Kidney epithelial cell (primary cell): ENCODE measurements around the gene CSAG2. TPM values are rescaled to one million over a fixed set of nuclear protein-coding genes. Genes with fewer than 3 reads are reported as not detected.
"Not testable (repeated sequence)": the region's sequence is repeated elsewhere in the genome, so short reads cannot be mapped to it uniquely, and the experiment has no call there.

ENCODE experiments used
- DNase-seq: peaks from one replicate; pipeline ENCODE4 v3.0.0-alpha.2; 2010; ENCODE audit warnings: low read depth
- H3K27me3 ChIP-seq: 2 replicates; pipeline ENCODE4 v1.6.0; 2011; ENCODE audit warnings: low read length; ENCODE audit not compliant: control insufficient read depth, insufficient read depth
- H3K36me3 ChIP-seq: 2 replicates; pipeline ENCODE4 v1.5.1; 2011; ENCODE audit warnings: low read length; ENCODE audit not compliant: control insufficient read depth, insufficient read depth
- H3K4me3 ChIP-seq: 2 replicates; pipeline ENCODE4 v1.5.1; 2011; ENCODE audit warnings: low read depth, mild to moderate bottlenecking, control low read depth, low read length
- total RNA-seq: library from RNA; depleted of rRNA; stranded (reverse); fragments of >200 nt; gene quantifications from 2 replicates; pipeline ENCODE4 v1.2.3, GENCODE V29; 2015
- TF ChIP-seq, protein P1 (sequence below): IDR thresholded peaks from 2 replicates; pipeline ENCODE4 v1.5.1; 2011; ENCODE audit warnings: mild to moderate bottlenecking, moderate library complexity, low read length, control low read depth, inconsistent platforms; ENCODE audit not compliant: insufficient read depth, poor library complexity, severe bottlenecking

The CSAG2 gene
- not detected in 2 replicates for total RNA-seq

- H3K36me3 ChIP-seq, DNase-seq: not testable (repeated sequence)
These were observed at the start of gene CSAG2 for GRCh38 chrX:152709173-152709572. Gene CSAG2, minus strand, starts transcription at chrX:152709273. Its CDS starts 161 bp downstream, at chrX:152709112.

DNA sequence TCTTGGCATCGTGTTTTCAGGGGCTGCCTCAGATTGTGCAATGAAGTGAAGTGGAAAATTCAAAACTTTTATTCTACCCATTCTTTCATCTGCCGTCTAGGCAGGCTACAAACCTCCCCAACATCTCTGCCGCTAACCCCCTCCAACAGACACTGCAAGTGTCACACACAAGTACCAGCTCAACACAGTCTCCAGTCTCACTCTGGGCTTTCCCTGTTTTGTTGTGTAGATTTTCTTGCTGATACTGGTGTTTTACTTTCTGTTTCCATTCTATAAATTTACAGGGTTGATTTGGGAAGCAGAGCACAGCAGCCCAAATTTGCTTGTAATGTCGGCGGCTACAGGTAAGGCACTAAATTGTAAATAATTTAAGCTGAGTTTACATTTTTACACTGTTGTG, 45.8 kb upstream of the CSAG2 start:
- not testable (repeated sequence) for DNase-seq, H3K27me3 ChIP-seq, H3K4me3 ChIP-seq, H3K36me3 ChIP-seq

More at GRCh38 chrX:152709173-152709572, at the start of gene CSAG2:
- not testable (repeated sequence) for H3K4me3 ChIP-seq, H3K27me3 ChIP-seq

DNA sequence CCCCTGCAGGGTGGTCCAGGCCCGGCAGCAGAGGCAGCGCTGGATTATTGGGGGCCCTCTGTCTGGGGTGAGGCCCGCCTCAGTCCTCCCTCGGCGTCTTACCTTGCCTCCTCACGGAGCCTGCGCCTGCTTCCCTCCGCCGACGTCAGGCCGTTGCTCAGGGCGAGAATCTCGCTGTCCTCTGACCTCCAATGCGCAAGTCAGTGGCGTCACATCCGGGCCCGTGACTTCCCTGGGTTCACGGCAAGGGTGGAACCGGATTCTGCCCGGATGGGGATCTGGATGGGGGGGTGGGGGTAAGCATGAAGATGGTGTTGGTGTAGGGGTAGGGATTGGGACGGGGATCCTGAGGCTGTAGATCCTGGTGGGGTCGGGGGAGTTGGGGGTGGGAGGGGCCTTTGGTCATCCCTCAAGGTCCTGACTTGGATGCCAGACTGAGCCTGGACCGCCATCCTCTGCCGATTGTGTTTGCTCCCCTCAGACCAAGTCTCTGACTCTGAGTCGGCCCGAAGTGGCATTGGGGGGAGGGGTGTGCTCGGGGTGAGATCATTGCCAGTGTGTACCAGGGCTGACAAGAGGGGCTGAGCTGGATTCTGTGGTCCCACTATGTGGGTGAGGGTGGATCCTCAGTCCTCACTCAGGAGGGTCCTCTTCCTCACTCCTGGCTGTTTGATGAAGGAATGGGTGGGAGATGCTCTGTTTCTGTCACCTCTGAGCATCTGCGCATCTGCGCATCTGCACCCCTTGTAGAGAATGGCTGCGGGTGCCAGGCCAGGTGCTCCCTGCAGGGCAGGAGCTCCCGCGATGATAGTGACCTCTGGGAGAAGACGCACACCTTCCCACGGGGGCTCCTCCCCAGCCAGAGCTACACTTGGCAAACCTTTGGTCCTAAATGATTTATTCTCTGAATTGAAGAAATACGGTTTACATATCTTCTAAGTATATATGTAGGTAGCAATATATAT, 44.9 kb upstream of the CSAG2 start, which contains the start of gene MAGEA2:
Gene MAGEA2 (minus strand): TSS at position 157 of the 965 bp plus-strand sequence. CDS start 2,479 bp downstream, outside the sequence.
- not testable (repeated sequence) for H3K36me3 ChIP-seq, H3K4me3 ChIP-seq, H3K27me3 ChIP-seq, DNase-seq

DNA sequence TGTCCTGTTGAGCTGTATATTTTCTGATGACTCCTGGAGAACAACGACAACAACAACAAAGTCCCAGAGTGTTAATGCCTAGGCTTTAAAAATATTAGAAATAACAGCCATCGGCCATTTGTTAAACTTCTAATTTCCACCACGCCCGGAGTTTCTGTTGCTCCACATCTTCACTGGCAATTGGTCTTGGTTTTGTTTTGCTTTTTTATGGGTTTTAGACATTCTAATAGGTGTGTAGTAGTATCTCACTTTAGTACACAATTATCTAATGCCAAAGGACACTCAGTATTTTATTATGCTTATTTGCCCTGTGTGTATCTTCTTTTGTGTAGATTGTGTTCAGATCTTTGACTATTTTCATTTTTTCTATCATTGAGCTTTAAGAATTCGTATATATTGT, 29.5 kb upstream of the CSAG2 start:
- H3K27me3 ChIP-seq: no peaks in the 10 kb centered on the region
- H3K4me3 ChIP-seq: no peak overlapping the region
- DNase-seq: no peak
- H3K36me3 ChIP-seq: no peaks in the 10 kb centered on the region
- TF ChIP-seq, protein P1, sequence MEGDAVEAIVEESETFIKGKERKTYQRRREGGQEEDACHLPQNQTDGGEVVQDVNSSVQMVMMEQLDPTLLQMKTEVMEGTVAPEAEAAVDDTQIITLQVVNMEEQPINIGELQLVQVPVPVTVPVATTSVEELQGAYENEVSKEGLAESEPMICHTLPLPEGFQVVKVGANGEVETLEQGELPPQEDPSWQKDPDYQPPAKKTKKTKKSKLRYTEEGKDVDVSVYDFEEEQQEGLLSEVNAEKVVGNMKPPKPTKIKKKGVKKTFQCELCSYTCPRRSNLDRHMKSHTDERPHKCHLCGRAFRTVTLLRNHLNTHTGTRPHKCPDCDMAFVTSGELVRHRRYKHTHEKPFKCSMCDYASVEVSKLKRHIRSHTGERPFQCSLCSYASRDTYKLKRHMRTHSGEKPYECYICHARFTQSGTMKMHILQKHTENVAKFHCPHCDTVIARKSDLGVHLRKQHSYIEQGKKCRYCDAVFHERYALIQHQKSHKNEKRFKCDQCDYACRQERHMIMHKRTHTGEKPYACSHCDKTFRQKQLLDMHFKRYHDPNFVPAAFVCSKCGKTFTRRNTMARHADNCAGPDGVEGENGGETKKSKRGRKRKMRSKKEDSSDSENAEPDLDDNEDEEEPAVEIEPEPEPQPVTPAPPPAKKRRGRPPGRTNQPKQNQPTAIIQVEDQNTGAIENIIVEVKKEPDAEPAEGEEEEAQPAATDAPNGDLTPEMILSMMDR: no peak

DNA sequence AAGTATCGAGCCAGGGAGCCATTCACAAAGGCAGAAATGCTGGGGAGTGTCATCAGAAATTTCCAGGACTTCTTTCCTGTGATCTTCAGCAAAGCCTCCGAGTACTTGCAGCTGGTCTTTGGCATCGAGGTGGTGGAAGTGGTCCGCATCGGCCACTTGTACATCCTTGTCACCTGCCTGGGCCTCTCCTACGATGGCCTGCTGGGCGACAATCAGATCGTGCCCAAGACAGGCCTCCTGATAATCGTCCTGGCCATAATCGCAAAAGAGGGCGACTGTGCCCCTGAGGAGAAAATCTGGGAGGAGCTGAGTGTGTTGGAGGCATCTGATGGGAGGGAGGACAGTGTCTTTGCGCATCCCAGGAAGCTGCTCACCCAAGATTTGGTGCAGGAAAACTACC, 27.5 kb upstream of the CSAG2 start:
- not testable (repeated sequence) for H3K4me3 ChIP-seq, H3K36me3 ChIP-seq, DNase-seq, H3K27me3 ChIP-seq

- TF ChIP-seq, protein P1: no peak
- Histone ChIP-seq H3K27me3 (no peaks in the 10 kb centered on the region), H3K4me3 (no peak overlapping the region), H3K36me3 (no peaks in the 10 kb centered on the region)
- no peak for DNase-seq
These were observed 26.9 kb upstream of the CSAG2 start for GRCh38 chrX:152735860-152736511.

GRCh38 chrX:152735101-152735500, 26.0 kb upstream of the CSAG2 start:
- H3K27me3 ChIP-seq: no peaks in the 10 kb centered on the region
- DNase-seq: no peak
- H3K4me3 ChIP-seq: no peak overlapping the region
- no peaks in the 10 kb centered on the region for H3K36me3 ChIP-seq
- TF ChIP-seq, protein P1: no peak

- H3K4me3 ChIP-seq, H3K27me3 ChIP-seq, H3K36me3 ChIP-seq, DNase-seq: not testable (repeated sequence)
These were observed 25.2 kb upstream of the CSAG2 start for GRCh38 chrX:152734143-152734858.
